ENCODE results near the gene IGFL1.

Gene IGFL1

DNA sequence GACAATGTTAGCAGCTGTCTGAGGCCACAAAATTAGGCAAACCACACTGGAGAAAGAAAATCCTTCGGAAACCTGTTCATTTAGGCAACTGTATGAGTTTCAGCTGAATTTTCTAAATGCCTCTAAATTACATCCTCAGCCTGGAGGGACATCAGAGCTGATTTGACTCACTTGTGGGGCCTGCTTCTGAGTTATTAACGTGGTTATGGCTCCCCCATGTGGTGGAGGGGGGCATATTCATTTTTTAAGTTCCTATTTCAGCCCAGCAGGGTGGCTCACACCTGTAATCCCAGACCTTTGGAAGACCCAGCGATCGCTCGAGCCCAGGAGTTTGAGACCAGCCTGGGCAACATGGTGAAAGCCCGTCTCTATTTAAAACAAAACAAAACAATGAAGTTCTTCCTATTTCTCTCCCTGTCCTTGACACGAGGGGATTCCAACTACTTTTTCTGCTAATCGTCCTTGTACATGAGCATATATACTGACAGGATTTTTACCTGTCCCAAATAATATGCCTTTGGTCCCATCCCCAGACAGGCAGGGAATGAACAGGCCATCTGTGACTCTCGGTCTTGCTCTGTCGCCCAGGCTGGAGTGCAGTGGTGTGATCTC lies 35.8 kb downstream of the IGFL1 start:
- Histone ChIP-seq H3K4me3 (ENCODE audit: low read depth, low read length, poor library complexity, severe bottlenecking) (no peak overlapping the region), H3K27ac (ENCODE audit: low read depth, low read length, poor library complexity, severe bottlenecking) (no peak overlapping the region), H3K9me3 (ENCODE audit: low read length) (no peaks in the 10 kb centered on the region), H3K27me3 (ENCODE audit: insufficient read depth, low read length) (no peaks in the 10 kb centered on the region), H3F3A (ENCODE audit: insufficient read depth, low read length) (no peaks in the 10 kb centered on the region), H3K79me2 (ENCODE audit: insufficient read depth, low read length) (no peaks in the 10 kb centered on the region), H3K4me1 (ENCODE audit: insufficient read depth, low read length, severe bottlenecking) (no peaks in the 10 kb centered on the region), H2AFZ (ENCODE audit: low read length) (no peak overlapping the region), H3K4me2 (ENCODE audit: low read length) (no peak overlapping the region), H3K9ac (ENCODE audit: low read length) (no peak overlapping the region), H3K9me2 (ENCODE audit: low read depth, low read length) (no peaks in the 10 kb centered on the region), H4K20me1 (ENCODE audit: insufficient read depth, low read length) (no peaks in the 10 kb centered on the region), H3K36me3 (ENCODE audit: insufficient read depth, low read length) (no peaks in the 10 kb centered on the region)
- no peak for TF ChIP-seq EZH2 (IDR thresholded peaks at IDR 0.05; ENCODE audit: borderline replicate concordance, low read length)
- TF ChIP-seq, protein P1, sequence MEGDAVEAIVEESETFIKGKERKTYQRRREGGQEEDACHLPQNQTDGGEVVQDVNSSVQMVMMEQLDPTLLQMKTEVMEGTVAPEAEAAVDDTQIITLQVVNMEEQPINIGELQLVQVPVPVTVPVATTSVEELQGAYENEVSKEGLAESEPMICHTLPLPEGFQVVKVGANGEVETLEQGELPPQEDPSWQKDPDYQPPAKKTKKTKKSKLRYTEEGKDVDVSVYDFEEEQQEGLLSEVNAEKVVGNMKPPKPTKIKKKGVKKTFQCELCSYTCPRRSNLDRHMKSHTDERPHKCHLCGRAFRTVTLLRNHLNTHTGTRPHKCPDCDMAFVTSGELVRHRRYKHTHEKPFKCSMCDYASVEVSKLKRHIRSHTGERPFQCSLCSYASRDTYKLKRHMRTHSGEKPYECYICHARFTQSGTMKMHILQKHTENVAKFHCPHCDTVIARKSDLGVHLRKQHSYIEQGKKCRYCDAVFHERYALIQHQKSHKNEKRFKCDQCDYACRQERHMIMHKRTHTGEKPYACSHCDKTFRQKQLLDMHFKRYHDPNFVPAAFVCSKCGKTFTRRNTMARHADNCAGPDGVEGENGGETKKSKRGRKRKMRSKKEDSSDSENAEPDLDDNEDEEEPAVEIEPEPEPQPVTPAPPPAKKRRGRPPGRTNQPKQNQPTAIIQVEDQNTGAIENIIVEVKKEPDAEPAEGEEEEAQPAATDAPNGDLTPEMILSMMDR (IDR thresholded peaks at IDR 0.05; ENCODE audit: low read length): peak; percentile 74

DNA sequence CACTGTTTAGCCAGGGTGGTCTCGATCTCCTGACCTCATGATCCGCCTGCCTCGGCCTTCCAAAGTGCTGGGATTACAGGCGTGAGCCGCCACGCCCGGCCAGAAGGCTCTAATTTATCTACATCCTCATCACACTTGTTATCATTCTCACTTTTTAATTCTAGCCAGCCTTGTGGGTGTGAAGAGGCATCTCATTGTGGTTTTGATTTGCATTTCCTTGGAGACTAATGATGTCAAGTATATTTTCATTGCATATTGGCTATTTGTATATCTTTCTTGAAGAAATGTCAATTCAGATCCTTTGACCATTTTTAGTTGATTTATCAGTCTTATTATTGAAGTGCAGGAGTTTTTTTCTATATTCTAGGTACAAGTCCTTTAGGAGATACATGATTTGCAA lies 39.6 kb downstream of the IGFL1 start:
- Histone ChIP-seq H3K4me2 (ENCODE audit: low read length) (no peak overlapping the region), H2AFZ (ENCODE audit: low read length) (no peak overlapping the region), H3K79me2 (ENCODE audit: insufficient read depth, low read length) (no peaks in the 10 kb centered on the region), H4K20me1 (ENCODE audit: insufficient read depth, low read length) (no peaks in the 10 kb centered on the region), H3K27ac (ENCODE audit: low read depth, low read length, poor library complexity, severe bottlenecking) (no peak overlapping the region), H3K9me3 (ENCODE audit: low read length) (no peaks in the 10 kb centered on the region), H3K27me3 (ENCODE audit: insufficient read depth, low read length) (0 out of 2 replicates have a peak, but pooled peaks cover 4% of the 10 kb centered on the region), H3K9me2 (ENCODE audit: low read depth, low read length) (no peaks in the 10 kb centered on the region), H3K4me3 (ENCODE audit: low read depth, low read length, poor library complexity, severe bottlenecking) (no peak overlapping the region), H3K36me3 (ENCODE audit: insufficient read depth, low read length) (no peaks in the 10 kb centered on the region), H3K9ac (ENCODE audit: low read length) (no peak overlapping the region), H3F3A (ENCODE audit: insufficient read depth, low read length) (no peaks in the 10 kb centered on the region), H3K4me1 (ENCODE audit: insufficient read depth, low read length, severe bottlenecking) (no peaks in the 10 kb centered on the region)
- TF ChIP-seq, protein P1 (IDR thresholded peaks at IDR 0.05; ENCODE audit: low read length): no peak
- no peak for TF ChIP-seq EZH2 (IDR thresholded peaks at IDR 0.05; ENCODE audit: borderline replicate concordance, low read length)

DNA sequence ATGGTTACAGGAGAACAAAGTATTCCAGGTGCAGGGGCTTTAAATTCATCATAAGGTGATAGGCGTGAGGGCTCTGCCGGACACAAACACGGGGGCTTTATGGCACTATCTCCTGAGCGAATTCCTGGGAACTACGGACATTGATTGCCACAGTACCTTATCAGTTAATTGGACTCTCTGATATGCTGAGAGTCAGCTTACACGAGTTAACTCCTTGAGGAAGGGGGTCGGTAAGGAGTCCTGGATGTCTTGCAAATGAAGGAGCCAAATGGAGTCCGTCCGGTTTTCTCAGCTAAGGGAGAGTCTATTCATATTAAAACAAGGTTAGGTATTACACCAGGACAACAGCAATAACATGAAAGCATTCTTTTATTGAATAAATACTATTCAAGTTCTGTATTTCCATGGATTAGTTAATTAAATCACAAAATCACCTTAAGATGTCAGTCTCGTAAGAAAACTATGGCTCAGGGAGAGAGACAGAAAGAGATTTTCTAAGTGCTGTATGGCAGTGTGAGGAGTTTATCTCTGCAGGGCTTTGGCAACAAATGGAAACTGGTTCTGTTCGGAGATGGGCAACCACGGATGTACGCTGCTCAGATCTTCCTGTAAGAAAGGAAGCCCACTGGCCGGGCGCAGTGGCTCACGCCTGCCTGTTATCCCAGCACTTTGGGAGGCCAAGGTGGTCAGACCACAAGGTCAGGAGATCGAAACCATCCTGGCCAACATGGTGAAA lies 41.1 kb downstream of the IGFL1 start:
- no peak overlapping the region for H3K4me2 ChIP-seq (ENCODE audit: low read length)
- H3K9me3 ChIP-seq (ENCODE audit: low read length): no peaks in the 10 kb centered on the region
- H3K4me3 ChIP-seq (ENCODE audit: low read depth, low read length, poor library complexity, severe bottlenecking): no peak overlapping the region
- H3K36me3 ChIP-seq (ENCODE audit: insufficient read depth, low read length): no peaks in the 10 kb centered on the region
- no peaks in the 10 kb centered on the region for H3F3A ChIP-seq (ENCODE audit: insufficient read depth, low read length)
- TF ChIP-seq EZH2 (IDR thresholded peaks at IDR 0.05; ENCODE audit: borderline replicate concordance, low read length): no peak
- TF ChIP-seq, protein P1 (IDR thresholded peaks at IDR 0.05; ENCODE audit: low read length): no peak
- no peaks in the 10 kb centered on the region for H3K9me2 ChIP-seq (ENCODE audit: low read depth, low read length)
- no peak overlapping the region for H3K9ac ChIP-seq (ENCODE audit: low read length)
- H3K27me3 ChIP-seq (ENCODE audit: insufficient read depth, low read length): 0 out of 2 replicates have a peak, but pooled peaks cover 4% of the 10 kb centered on the region
- no peak overlapping the region for H2AFZ ChIP-seq (ENCODE audit: low read length)
- H3K27ac ChIP-seq (ENCODE audit: low read depth, low read length, poor library complexity, severe bottlenecking): no peak overlapping the region
- no peaks in the 10 kb centered on the region for H3K79me2 ChIP-seq (ENCODE audit: insufficient read depth, low read length)
- no peaks in the 10 kb centered on the region for H3K4me1 ChIP-seq (ENCODE audit: insufficient read depth, low read length, severe bottlenecking)
- no peaks in the 10 kb centered on the region for H4K20me1 ChIP-seq (ENCODE audit: insufficient read depth, low read length)

Measured in OCI-LY1 (cell line).